ENCODE measurements around the gene DRAM1. TPM values are rescaled to one million over a fixed set of nuclear protein-coding genes. Genes with fewer than 3 reads are reported as not detected.

Gene DRAM1
- total RNA-seq, 4 donors from 2014 or later: 1.4 to 15.0 (median 6.0) TPM

DNA sequence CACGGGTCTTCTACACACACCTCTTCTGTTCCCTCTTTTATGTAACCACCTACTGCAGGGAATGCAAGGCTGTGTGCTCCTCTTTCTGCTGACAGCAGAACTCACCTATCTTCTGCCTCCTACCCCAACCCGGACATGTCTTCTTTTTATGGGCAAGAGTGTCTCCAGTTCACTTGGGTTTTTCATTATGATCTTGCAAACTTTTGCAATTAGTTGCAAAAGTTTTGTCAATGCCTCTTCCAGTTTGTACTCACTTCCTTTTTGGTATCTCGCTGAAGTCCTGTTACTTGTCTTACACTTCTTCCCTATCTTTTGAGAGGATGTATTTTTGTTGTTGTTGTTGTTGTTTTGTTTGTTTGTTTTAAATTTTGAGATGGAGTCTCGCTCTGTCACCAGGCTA lies 50.6 kb downstream of the DRAM1 start:
- no peaks in the 10 kb centered on the region for H3K27me3 ChIP-seq
- intact Hi-C loops (cut with DNase I): no loop called here
- no peak overlapping the region for H3K27ac ChIP-seq
- no peaks in the 10 kb centered on the region for H3K9me3 ChIP-seq
- DNase-seq: no peak
- H3K4me1 ChIP-seq: no peaks in the 10 kb centered on the region
- 70 to 83% methylated on average over 4 of the region's 4 CpGs for WGBS, 2 donors
- H3K4me3 ChIP-seq: no peak overlapping the region
- H3K36me3 ChIP-seq: peaks cover 0 to 6% (median 0%) of the 10 kb centered on the region in 3 donors
- TF ChIP-seq, protein P1, sequence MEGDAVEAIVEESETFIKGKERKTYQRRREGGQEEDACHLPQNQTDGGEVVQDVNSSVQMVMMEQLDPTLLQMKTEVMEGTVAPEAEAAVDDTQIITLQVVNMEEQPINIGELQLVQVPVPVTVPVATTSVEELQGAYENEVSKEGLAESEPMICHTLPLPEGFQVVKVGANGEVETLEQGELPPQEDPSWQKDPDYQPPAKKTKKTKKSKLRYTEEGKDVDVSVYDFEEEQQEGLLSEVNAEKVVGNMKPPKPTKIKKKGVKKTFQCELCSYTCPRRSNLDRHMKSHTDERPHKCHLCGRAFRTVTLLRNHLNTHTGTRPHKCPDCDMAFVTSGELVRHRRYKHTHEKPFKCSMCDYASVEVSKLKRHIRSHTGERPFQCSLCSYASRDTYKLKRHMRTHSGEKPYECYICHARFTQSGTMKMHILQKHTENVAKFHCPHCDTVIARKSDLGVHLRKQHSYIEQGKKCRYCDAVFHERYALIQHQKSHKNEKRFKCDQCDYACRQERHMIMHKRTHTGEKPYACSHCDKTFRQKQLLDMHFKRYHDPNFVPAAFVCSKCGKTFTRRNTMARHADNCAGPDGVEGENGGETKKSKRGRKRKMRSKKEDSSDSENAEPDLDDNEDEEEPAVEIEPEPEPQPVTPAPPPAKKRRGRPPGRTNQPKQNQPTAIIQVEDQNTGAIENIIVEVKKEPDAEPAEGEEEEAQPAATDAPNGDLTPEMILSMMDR (IDR thresholded peaks at IDR 0.05): no peak
- no peak for TF ChIP-seq POLR2A (IDR thresholded peaks at IDR 0.05)

DNA sequence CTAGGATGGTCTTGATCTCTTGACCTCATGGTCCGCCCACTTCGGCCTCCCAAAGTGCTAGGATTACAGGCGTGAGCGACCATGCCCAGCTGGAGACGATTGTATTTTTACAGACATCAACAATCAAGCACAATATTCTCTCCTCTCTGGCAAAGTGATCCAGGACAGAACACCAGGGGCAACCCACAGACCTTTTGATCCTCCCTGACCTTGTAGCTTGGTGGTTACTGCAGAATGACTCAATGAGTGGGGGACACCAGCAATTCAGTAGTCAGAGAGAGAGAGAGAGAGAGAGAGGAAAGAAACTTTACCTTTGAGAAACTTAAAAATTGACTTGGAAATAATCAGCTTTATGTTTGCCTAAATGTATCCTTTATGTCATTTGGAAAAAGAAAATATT lies 51.2 kb downstream of the DRAM1 start:
- 87 to 92% methylated on average over 5 of the region's 5 CpGs for WGBS, 2 donors
- Histone ChIP-seq H3K9me3 (no peaks in the 10 kb centered on the region), H3K27ac (no peak overlapping the region), H3K36me3 (peaks cover 0 to 5% (median 0%) of the 10 kb centered on the region in 3 donors), H3K4me1 (no peaks in the 10 kb centered on the region), H3K27me3 (no peaks in the 10 kb centered on the region), H3K4me3 (no peak overlapping the region)
- DNase-seq: no peak
- intact Hi-C loops (cut with DNase I): no loop called here
- TF ChIP-seq POLR2A (IDR thresholded peaks at IDR 0.05): no peak
- TF ChIP-seq, protein P1 (IDR thresholded peaks at IDR 0.05): no peak

DNA sequence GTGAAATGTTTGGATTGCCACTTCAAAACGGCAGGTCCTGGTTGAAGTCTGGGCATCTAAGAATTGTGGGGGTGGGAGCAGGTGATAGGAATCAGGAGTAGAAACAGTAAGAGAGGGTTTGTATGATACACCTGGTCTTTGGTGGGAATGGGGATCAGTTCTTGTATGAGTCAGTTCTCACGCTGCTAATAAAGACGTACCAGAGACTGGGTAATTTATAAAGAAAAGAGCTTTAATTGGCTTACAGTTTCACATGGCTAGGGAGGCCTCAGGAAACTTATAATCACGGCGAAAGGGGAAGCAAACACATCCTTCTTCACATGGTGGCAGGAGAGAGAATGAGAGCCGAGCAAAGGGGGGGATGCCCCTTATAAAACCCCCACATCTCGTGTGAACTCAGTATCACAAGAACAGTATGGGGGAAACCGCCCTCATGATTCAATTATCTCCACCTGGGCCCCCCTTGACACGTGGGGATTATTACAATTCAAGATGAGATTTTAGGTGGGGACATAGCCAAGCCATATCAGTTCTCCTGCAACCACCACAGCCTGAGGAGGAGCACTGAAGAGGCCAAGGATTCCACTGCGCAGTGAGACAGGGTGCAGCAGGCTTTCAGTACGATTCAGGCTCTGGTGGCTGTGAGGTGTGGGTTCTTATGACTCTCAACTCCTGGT lies 52.1 kb downstream of the DRAM1 start:
- no peaks in the 10 kb centered on the region for H3K27me3 ChIP-seq
- intact Hi-C loops (cut with DNase I): no loop called here
- no peaks in the 10 kb centered on the region for H3K9me3 ChIP-seq
- no peaks in the 10 kb centered on the region for H3K36me3 ChIP-seq
- H3K4me3 ChIP-seq: no peak overlapping the region
- WGBS, 2 donors: 72 to 77% methylated on average over 11 of the region's 11 CpGs
- no peak for DNase-seq
- no peaks in the 10 kb centered on the region for H3K4me1 ChIP-seq
- no peak overlapping the region for H3K27ac ChIP-seq
- TF ChIP-seq POLR2A (IDR thresholded peaks at IDR 0.05): no peak
- TF ChIP-seq, protein P1 (IDR thresholded peaks at IDR 0.05): no peak

DNA sequence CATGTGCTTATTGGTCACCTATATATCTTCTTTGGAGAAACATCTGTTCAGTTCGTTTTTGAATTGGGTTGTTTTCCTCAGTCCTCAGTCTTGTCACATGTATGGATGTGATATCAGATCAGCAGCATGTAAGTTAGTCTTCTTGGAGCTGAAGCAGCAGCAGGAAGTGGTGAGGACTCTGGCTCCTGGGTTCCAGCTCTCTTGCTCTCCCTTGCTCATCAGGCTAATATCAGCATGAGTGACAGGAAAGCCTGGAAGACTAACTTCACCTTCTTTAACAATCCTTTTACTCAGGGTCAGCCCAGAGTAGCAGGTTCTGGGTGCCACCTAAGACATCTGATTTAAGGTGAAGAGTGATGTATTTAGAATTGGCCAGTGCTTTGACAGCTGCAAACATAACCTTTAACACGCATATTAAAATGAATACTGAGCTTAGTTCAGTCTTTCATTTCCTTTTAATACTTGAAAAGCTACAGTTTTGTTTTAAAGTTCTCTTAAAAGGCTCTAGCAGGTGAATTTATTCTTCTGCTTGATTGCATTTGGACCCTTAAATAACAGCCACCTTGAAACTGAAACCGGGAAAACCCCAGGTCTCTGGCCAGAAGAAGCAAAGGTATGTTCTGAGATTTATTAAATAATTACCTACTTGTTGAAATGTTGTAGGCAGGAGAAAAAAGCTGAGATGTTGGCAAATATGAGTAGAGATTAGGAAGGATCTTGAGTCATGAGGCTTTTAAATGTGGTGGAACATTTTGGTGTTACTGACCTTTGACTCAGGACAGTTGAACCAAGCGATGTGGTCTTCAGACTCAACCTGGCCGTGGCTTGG lies 54.3 kb downstream of the DRAM1 start:
- 62 to 65% methylated on average over 5 of the region's 5 CpGs for WGBS, 2 donors
- no peak overlapping the region for H3K4me3 ChIP-seq
- intact Hi-C loops (cut with DNase I): no loop called here
- DNase-seq: no peak
- peaks cover 2 to 20% (median 6%) of the 10 kb centered on the region in 3 donors for H3K4me1 ChIP-seq
- H3K27me3 ChIP-seq: no peaks in the 10 kb centered on the region
- H3K27ac ChIP-seq: no peak overlapping the region
- H3K9me3 ChIP-seq: no peaks in the 10 kb centered on the region
- TF ChIP-seq, protein P1 (IDR thresholded peaks at IDR 0.05): no peak
- no peak for TF ChIP-seq POLR2A (IDR thresholded peaks at IDR 0.05)
- no peaks in the 10 kb centered on the region for H3K36me3 ChIP-seq

DNA sequence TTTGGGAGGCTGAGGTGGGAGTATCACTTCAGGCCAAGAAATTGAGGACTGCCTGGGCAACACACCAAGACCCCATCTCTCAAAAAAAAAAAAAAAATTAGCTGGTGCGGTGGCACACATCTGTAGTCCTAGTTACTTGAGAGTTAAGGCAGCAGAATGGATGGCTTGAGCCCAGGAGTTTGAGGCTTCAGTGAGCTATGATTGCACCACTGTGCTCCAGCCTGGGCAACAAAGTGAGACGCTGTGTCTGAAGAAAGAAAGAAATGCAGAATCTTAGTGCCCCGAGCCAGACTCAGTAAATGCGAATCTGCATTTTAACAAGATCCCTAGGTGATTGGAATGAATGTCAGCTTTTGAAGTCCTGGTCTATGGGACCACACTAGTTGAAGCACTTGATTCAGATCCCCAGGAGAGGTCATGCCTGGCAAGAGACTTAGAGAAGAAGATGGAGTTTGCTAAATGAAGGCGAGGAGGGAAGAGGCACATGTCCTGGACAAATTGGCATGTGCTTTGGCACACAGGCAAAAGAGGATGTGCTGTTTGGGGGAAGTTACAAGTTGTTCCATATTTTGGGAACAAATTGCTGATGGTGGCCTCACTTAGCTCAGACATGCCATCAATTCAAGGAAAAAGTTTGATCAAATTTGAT lies 56.6 kb downstream of the DRAM1 start:
- TF ChIP-seq POLR2A (IDR thresholded peaks at IDR 0.05): no peak
- TF ChIP-seq, protein P1 (IDR thresholded peaks at IDR 0.05): no peak
- Histone ChIP-seq H3K4me1 (peaks cover 3 to 24% (median 6%) of the 10 kb centered on the region in 3 donors), H3K27ac (peak overlapping the region in 1 of 4 donors; percentile 24), H3K36me3 (no peaks in the 10 kb centered on the region), H3K27me3 (no peaks in the 10 kb centered on the region), H3K4me3 (no peak overlapping the region), H3K9me3 (no peaks in the 10 kb centered on the region)
- WGBS, 2 donors: 75 to 79% methylated on average over 5 of the region's 5 CpGs
- no peak for DNase-seq
- intact Hi-C loops (cut with DNase I): no loop called here
